HG03457 (cell line): ENCODE data around the gene TPM1.
"Not testable (repeated sequence)": the region's sequence is repeated elsewhere in the genome, so short reads cannot be mapped to it uniquely, and the experiment has no call there.

Source experiments
- ATAC-seq: cut with Tn5 transposase; IDR thresholded peaks from one replicate; pipeline ENCODE4 v1.9.1; 2021; ENCODE audit warnings: moderate number of reproducible peaks; ENCODE audit not compliant: unreplicated experiment

Gene TPM1

GRCh38 chr15:63090887-63091286, 48.3 kb downstream of the TPM1 start:
- no peak for ATAC-seq

GRCh38 chr15:63091679-63092446, 49.3 kb downstream of the TPM1 start:
- no peak for ATAC-seq

GRCh38 chr15:63093486-63094205, 51.1 kb downstream of the TPM1 start:
- ATAC-seq: no peak

- ATAC-seq: no peak
Observed at GRCh38 chr15:63094495-63094931, 52.0 kb downstream of the TPM1 start.

GRCh38 chr15:63096178-63096577, 53.6 kb downstream of the TPM1 start:
- ATAC-seq: no peak

GRCh38 chr15:63098901-63099300, 56.4 kb downstream of the TPM1 start:
- not testable (repeated sequence) for ATAC-seq

GRCh38 chr15:63099581-63099980, 57.0 kb downstream of the TPM1 start:
- ATAC-seq: not testable (repeated sequence)

- ATAC-seq: no peak
Observed at GRCh38 chr15:63103416-63103815, 60.9 kb downstream of the TPM1 start.

GRCh38 chr15:63104727-63105126, 62.2 kb downstream of the TPM1 start:
- no peak for ATAC-seq

- ATAC-seq: not testable (repeated sequence)
Observed at GRCh38 chr15:63105354-63105753, 62.8 kb downstream of the TPM1 start.

GRCh38 chr15:63107895-63108546, 65.5 kb downstream of the TPM1 start:
- ATAC-seq: no peak

GRCh38 chr15:63109498-63109897, 67.0 kb downstream of the TPM1 start:
- no peak for ATAC-seq

GRCh38 chr15:63109920-63110319, 67.4 kb downstream of the TPM1 start:
- no peak for ATAC-seq

GRCh38 chr15:63110428-63111026, 68.0 kb downstream of the TPM1 start:
- no peak for ATAC-seq

GRCh38 chr15:63111481-63111880, 68.9 kb downstream of the TPM1 start:
- no peak for ATAC-seq

- no peak for ATAC-seq
Observed at GRCh38 chr15:63112871-63113270, 70.3 kb downstream of the TPM1 start.

GRCh38 chr15:63114465-63114864, 71.9 kb downstream of the TPM1 start:
- no peak for ATAC-seq
